ENCODE results near the gene LCN15. TPM values are rescaled to one million over a fixed set of nuclear protein-coding genes. Genes with fewer than 3 reads are reported as not detected.

Gene LCN15
- total and polyA plus RNA-seq, 2 of the 13 experiments (the other 11 are each of a cell fraction or from before 2014, with no cell fraction given) = 1.3 to 53.7 TPM

- TF ChIP-seq KIAA2018 (CRISPR knock-in tag; IDR thresholded peaks at IDR 0.05; ENCODE audit: borderline replicate concordance) (no peak), ZNF468 (CRISPR knock-in tag; IDR thresholded peaks at IDR 0.05) (no peak), THRA (CRISPR knock-in tag; IDR thresholded peaks at IDR 0.05; ENCODE audit: borderline replicate concordance) (peak; percentile 79), NCOR1 (IDR thresholded peaks at IDR 0.05; ENCODE audit: borderline replicate concordance, low read length) (no peak), CAMTA2 (CRISPR knock-in tag; IDR thresholded peaks at IDR 0.05; ENCODE audit: borderline replicate concordance) (peak; percentile 87; the same call in 1 of the 2 replicates), MTA3 (CRISPR knock-in tag; IDR thresholded peaks at IDR 0.05) (no peak), PHF21A (CRISPR knock-in tag; IDR thresholded peaks at IDR 0.05) (no peak), ZBTB7A (CRISPR knock-in tag; IDR thresholded peaks at IDR 0.05) (0 out of 2 replicates have a peak, but pooled peaks have one; percentile 48), GMEB1 (CRISPR knock-in tag; IDR thresholded peaks at IDR 0.05; ENCODE audit: borderline replicate concordance) (peak; percentile 80), GABPA (IDR thresholded peaks at IDR 0.05; ENCODE audit: low read depth, low read length) (no peak), GABPA (CRISPR knock-in tag; IDR thresholded peaks at IDR 0.05; ENCODE audit: low read depth) (0 out of 2 replicates have a peak, but pooled peaks have one; percentile 21), ZSCAN22 (CRISPR knock-in tag; IDR thresholded peaks at IDR 0.05) (no peak), ETV6 (CRISPR knock-in tag; conservative IDR thresholded peaks at IDR 0.05) (no peak; the same call in 1 of the 2 replicates), ZNF800 (CRISPR knock-in tag; IDR thresholded peaks at IDR 0.05) (peak; percentile 68), ZNF383 (CRISPR knock-in tag; IDR thresholded peaks at IDR 0.05; ENCODE audit: borderline replicate concordance) (no peak), YEATS4 (CRISPR knock-in tag; IDR thresholded peaks at IDR 0.05; ENCODE audit: borderline replicate concordance) (peak; percentile 100), RBAK (CRISPR knock-in tag; IDR thresholded peaks at IDR 0.05) (no peak)
These were observed 36.2 kb downstream of the LCN15 start (continued) for GRCh38 chr9:136728080-136728547.
